IPS-NIHi7 (cell line): ENCODE results near the gene ARL17B.
"Not testable (repeated sequence)": the region's sequence is repeated elsewhere in the genome, so short reads cannot be mapped to it uniquely, and the experiment has no call there.

Source experiments
- DNase-seq: peaks from one replicate; pipeline ENCODE4 v3.0.0; 2012; ENCODE audit warnings: mixed read lengths; ENCODE audit errors: extremely low spot score

ARL17B gene

DNA sequence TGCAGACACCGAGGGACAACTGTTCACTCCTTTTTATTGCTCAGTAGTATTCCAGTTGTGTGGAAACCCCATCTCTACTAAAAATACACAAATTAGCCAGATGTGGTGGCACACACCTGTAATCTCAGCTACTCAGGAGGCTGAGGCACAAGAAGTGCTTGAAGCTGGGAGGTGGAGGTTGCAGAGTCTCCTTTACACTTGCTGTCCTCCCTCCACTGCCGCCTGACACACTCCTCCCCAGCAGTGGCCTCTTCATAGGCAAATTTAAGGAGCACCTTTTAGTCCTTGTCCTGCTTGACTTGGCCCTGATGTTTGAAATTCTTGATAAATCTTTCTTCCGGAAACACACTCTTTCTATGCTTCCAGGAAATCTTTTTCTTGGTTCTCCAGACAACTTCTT, 112.4 kb downstream of the ARL17B start:
- not testable (repeated sequence) for DNase-seq

DNA sequence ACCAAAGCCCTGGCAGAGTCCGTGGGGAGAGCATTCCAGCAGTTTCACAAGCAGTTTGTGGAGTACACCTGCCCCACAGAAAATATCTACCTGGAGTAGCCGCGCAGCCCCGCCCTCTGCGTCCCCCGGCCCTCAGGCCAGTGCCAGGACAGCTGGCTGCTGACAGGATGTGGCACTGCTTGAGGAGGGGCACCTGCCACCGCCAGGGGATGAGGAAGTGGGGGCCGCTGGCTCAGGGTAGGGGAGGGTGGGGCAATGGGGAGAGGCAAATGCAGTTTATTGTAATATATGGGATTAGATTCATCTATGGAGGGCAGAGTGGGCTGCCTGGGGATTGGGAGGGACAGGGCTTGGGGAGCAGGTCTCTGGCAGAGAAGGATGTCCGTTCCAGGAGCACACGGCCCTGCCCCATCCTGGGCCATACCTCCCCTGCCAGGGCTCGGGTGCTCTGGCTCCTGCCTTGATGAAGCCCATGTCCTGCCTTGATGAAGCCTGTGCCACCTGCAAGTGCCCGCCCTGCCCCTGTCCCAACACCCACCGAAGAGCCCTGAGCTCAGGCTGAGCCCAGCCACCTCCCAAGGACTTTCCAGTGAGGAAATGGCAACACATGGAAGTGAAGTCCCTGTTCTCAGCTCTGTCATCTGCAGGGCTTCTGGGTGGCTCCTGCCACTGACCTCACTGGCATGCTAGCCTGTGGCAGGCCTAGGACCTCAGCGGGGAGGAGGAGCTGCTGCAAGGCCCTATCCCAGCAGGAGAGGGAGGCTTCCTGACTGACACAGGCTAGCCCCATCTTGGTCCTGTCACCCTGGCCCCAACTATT, 116.4 kb downstream of the ARL17B start:
- DNase-seq: not testable (repeated sequence)

GRCh38 chr17:46244339-46244913, 117.1 kb downstream of the ARL17B start:
- DNase-seq: not testable (repeated sequence)

DNA sequence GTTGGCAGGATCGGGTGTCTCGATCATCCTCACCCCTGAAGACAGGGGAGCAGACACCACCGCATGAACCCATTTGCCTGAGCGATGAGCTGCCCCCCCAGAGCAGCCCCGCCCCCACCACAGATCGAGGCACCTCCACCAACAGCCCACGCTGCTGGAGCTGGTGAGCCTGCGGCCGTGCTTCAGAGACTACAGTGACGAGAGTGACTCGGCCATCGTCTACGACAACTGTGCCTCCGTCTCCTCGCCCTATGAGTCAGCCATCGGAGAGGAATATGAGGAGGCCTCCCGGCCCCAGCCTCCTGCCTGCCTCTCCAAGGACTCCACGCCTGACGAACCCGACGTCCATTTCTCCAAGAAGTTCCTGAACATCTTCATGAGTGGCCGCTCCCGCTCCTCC, 117.6 kb downstream of the ARL17B start:
- DNase-seq: not testable (repeated sequence)

DNA sequence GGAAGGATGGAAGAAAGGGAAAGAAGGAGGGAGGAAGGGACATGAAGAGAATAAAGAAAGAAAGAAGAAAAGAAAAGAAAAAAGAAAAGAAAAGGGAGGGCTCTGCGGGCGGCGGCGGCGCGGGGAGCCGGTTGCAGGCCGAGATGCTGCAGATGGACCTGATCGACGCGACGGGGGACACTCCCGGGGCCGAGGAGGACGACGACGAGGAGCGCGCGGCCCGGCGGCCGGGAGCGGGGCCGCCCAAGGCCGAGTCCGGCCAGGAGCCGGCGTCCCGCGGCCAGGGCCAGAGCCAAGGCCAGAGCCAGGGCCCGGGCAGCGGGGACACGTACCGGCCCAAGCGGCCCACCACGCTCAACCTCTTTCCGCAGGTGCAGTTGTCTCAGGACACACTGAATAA, 118.1 kb downstream of the ARL17B start:
- not testable (repeated sequence) for DNase-seq

- not testable (repeated sequence) for DNase-seq
Measured at GRCh38 chr17:46231359-46231758, 130.2 kb downstream of the ARL17B start.

DNA sequence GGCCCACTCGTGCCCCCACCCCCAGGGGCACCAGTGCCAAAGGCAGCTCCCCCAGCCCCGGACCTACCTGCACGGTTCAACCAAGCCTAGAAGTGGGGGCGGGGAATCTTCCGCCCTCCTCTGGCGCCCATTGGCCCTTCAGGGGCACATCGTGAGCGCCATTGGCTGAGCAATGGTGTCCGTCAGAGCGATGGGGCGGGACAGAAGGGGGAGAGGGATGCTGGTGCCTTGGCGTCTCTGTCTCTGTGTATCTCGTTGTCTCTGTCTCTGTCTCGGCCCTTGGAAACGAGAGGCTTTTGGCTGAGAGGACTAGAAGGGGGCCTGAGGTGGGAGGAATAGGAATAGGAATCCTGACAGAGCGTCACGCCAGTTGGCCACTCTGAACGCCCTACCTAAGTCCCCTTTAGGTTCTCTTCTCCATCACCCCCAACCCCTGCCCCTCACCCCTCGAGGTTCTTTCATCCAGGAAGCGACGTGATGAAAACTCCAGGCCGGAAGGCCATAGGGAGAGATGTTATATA, 136.2 kb downstream of the ARL17B start:
- DNase-seq: peak; percentile 98

DNA sequence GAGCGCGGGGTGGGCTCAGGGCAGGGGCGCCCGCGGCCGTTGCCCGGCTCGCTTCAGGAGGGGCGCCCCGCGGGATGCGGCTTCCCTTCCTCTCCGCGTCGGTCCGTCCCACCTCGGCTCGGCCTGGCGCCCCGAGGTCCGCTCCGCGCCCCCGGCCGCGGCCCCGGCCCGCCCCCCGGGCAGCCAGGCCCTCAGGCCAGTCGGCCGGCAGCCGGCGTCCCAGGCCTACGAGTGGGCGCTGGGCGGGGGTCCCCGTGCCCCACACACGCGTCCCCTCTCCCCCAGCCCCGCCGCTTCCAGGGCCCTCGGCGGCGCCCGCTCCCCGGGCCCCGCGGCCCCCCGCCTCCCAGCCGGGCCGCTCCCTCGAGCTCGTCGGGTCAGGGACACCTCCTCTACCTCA, 136.7 kb downstream of the ARL17B start:
- DNase-seq: peak; percentile 40
